Ishikawa (cell line): ENCODE results near the gene HPS3.

Source experiments
- CEBPB ChIP-seq: IDR thresholded peaks from 2 replicates; pipeline ENCODE4 v1.6.1; 2012
- CREB1 ChIP-seq: IDR thresholded peaks from 2 replicates; pipeline ENCODE4 v1.6.1; 2012; ENCODE audit warnings: low read depth
- EGR1 ChIP-seq: IDR thresholded peaks from 2 replicates; pipeline ENCODE4 v1.6.1; 2012
- EP300 ChIP-seq: IDR thresholded peaks from 2 replicates; pipeline ENCODE4 v1.6.1; 2012; ENCODE audit warnings: borderline replicate concordance
- FOXM1 ChIP-seq: IDR thresholded peaks from 2 replicates; pipeline ENCODE4 v1.6.1; 2012; ENCODE audit warnings: low read depth, borderline replicate concordance
- NFIC ChIP-seq: IDR thresholded peaks from 2 replicates; pipeline ENCODE4 v1.6.1; 2012
- RAD21 ChIP-seq: IDR thresholded peaks from 2 replicates; pipeline ENCODE4 v1.6.1; 2012; ENCODE audit warnings: low read depth
- REST ChIP-seq: IDR thresholded peaks from 2 replicates; pipeline ENCODE4 v1.6.1; 2012; ENCODE audit warnings: low read depth, mild to moderate bottlenecking
- TAF1 ChIP-seq: IDR thresholded peaks from 2 replicates; pipeline ENCODE4 v1.6.1; 2012; ENCODE audit warnings: low read depth, mild to moderate bottlenecking
- TCF12 ChIP-seq: IDR thresholded peaks from 2 replicates; pipeline ENCODE4 v1.6.1; 2012; ENCODE audit warnings: low read depth
- TEAD4 ChIP-seq: IDR thresholded peaks from 2 replicates; pipeline ENCODE4 v1.6.1; 2012
- YY1 ChIP-seq: IDR thresholded peaks from 2 replicates; pipeline ENCODE4 v1.6.1; 2012; ENCODE audit warnings: low read depth
- ZBTB7A ChIP-seq: IDR thresholded peaks from 2 replicates; pipeline ENCODE4 v1.6.1; 2012; ENCODE audit warnings: low read depth
- TF ChIP-seq, protein P1 (sequence below): IDR thresholded peaks from 2 replicates; pipeline ENCODE4 v1.6.1; 2012
- TF ChIP-seq, protein P2 (sequence below): IDR thresholded peaks from 2 replicates; pipeline ENCODE4 v1.6.1; 2012

HPS3 gene

DNA sequence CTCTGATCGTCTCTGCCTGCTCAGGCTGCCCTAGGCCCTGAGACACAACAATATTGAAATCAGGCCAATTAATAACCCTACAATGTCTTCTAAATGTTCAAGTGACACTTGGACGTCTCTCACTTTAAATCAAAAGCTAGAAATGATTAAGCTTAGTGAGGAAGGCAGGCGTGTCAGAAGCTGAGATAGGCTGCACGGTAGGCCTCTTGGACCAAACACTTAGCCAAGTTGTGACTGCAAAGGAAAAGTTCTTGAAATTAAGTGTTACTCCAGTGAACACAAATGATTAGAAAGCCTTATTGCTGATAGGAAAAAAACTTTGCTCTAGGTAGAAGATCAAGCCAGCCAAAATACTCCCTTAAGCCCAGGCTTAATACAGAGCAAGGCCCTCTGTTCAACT lies 2.2 kb downstream of the HPS3 start:
- TF ChIP-seq TEAD4: no peak
- TF ChIP-seq ZBTB7A: no peak
- no peak for TF ChIP-seq TCF12
- TF ChIP-seq REST: no peak
- TF ChIP-seq CEBPB: no peak
- TF ChIP-seq EP300: no peak
- no peak for TF ChIP-seq CREB1
- TF ChIP-seq RAD21: no peak
- TF ChIP-seq, protein P1, sequence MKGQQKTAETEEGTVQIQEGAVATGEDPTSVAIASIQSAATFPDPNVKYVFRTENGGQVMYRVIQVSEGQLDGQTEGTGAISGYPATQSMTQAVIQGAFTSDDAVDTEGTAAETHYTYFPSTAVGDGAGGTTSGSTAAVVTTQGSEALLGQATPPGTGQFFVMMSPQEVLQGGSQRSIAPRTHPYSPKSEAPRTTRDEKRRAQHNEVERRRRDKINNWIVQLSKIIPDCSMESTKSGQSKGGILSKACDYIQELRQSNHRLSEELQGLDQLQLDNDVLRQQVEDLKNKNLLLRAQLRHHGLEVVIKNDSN: no peak
- TF ChIP-seq, protein P2, sequence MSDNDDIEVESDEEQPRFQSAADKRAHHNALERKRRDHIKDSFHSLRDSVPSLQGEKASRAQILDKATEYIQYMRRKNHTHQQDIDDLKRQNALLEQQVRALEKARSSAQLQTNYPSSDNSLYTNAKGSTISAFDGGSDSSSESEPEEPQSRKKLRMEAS: no peak
- no peak for TF ChIP-seq NFIC
- TF ChIP-seq TAF1: no peak
- no peak for TF ChIP-seq YY1
- TF ChIP-seq EGR1: no peak
- no peak for TF ChIP-seq FOXM1

- no peak for TF ChIP-seq YY1
- no peak for TF ChIP-seq TAF1
- no peak for TF ChIP-seq CEBPB
- no peak for TF ChIP-seq ZBTB7A
- TF ChIP-seq, protein P2: no peak
- TF ChIP-seq CREB1: no peak
These were observed 5.1 kb downstream of the HPS3 start for GRCh38 chr3:149134575-149134974.

DNA sequence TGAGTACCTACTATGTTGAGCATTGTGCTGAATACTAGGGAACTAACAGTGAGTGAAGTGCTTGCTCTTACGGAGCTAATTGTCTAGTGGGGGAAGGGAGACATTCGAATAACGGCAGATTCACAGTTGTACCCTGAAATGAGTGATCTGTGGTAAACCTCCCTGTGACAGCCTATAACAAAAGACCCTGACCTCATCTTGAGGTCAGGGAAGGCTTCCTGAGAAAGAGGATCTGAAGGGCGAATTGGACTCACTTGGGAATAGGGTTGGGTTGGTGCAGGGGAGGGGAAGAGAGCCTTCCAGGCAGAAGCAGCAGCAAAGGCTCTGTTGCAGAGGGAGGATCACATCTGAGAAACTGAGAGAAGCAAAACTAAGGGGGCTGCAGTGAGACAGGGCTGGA lies 13.2 kb downstream of the HPS3 start:
- TF ChIP-seq CEBPB (no peak), YY1 (no peak), EGR1 (no peak), REST (no peak), EP300 (no peak), RAD21 (no peak), TAF1 (no peak), NFIC (no peak), TEAD4 (no peak), FOXM1 (no peak), TCF12 (no peak), CREB1 (no peak), ZBTB7A (no peak)
- TF ChIP-seq, protein P2: no peak
- TF ChIP-seq, protein P1: no peak

DNA sequence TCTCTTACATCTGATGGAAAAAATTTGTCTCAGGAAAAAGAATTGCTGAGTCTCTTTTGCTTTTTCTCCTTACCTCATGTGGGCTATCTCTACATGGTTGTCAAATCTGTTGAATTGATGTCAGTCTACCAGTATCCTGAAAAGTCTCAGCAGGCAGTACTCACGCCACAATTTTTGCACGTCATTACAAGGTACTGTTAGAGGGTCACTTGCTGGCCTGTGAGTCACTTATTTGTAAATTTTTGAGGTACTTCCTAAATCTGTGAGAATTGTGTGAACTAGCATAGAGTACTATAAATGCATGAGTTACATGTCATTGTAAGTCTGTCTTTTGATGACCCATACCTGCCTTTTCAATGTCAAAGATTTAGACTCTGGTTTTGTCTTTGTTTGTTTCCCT lies 15.9 kb downstream of the HPS3 start:
- TF ChIP-seq TCF12 (no peak), YY1 (no peak), TAF1 (no peak), CREB1 (no peak), EP300 (no peak), REST (no peak), ZBTB7A (no peak), NFIC (no peak), FOXM1 (no peak), TEAD4 (no peak)
- TF ChIP-seq, protein P1: no peak
- TF ChIP-seq, protein P2: no peak
